ENCODE data around the gene CYFIP2.

GRCh38 chr5:157273131-157273556, 7.2 kb downstream of the CYFIP2 start:
- TF ChIP-seq ATF3 (IDR thresholded peaks at IDR 0.05): no peak
- TF ChIP-seq, protein P1, sequence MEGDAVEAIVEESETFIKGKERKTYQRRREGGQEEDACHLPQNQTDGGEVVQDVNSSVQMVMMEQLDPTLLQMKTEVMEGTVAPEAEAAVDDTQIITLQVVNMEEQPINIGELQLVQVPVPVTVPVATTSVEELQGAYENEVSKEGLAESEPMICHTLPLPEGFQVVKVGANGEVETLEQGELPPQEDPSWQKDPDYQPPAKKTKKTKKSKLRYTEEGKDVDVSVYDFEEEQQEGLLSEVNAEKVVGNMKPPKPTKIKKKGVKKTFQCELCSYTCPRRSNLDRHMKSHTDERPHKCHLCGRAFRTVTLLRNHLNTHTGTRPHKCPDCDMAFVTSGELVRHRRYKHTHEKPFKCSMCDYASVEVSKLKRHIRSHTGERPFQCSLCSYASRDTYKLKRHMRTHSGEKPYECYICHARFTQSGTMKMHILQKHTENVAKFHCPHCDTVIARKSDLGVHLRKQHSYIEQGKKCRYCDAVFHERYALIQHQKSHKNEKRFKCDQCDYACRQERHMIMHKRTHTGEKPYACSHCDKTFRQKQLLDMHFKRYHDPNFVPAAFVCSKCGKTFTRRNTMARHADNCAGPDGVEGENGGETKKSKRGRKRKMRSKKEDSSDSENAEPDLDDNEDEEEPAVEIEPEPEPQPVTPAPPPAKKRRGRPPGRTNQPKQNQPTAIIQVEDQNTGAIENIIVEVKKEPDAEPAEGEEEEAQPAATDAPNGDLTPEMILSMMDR (IDR thresholded peaks at IDR 0.05 in 2 of 3, conservative IDR thresholded peaks at IDR 0.05 in 1 of 3; ENCODE audit: borderline replicate concordance in 1 of 3, insufficient read depth in 1 of 3, low read depth in 2 of 3, low read length in 2 of 3): no peak
- no peak for TF ChIP-seq POLR2AphosphoS5 (IDR thresholded peaks at IDR 0.05; ENCODE audit: low read depth, low read length)
- TF ChIP-seq EZH2phosphoT487 (IDR thresholded peaks at IDR 0.05; ENCODE audit: borderline replicate concordance): no peak
- TF ChIP-seq RAD21 (IDR thresholded peaks at IDR 0.05; ENCODE audit: low read depth): no peak

Measured in HCT116 (cell line).